ENCODE measurements around the gene TRAF5.

- no peak for TF ChIP-seq CTCF (IDR thresholded peaks at IDR 0.05; ENCODE audit: insufficient read depth, low read depth, low read length)
- no peak for TF ChIP-seq EZH2 (IDR thresholded peaks at IDR 0.05; ENCODE audit: insufficient read depth, low read length)
Observed at GRCh38 chr1:211279340-211279739, 47.3 kb upstream of the TRAF5 start.

Data from astrocyte (in vitro differentiated cells and primary cell).